Liver (tissue), 3 donors: Measurements from ENCODE around the gene ZFP36.

ENCODE experiments used
- HNF4G ChIP-seq: IDR thresholded peaks from 2 replicates; pipeline ENCODE4 v1.6.1; 2016; ENCODE audit warnings: antibody characterized with exemption
- JUND ChIP-seq, 2 donors: IDR thresholded peaks; 2 replicates each; pipeline ENCODE4 v1.6.1; 2016; ENCODE audit warnings: antibody characterized with exemption in 2 of 2
- TF ChIP-seq, protein P1 (sequence below): fragments of 150-350 bp; IDR thresholded peaks from 2 replicates; pipeline ENCODE4 v1.5.1; 2017; ENCODE audit warnings: improper control_type of control experiment, low read depth, low read length; ENCODE audit not compliant: missing input control
- donor health status: healthy.
- donor health status: healthy.

DNA sequence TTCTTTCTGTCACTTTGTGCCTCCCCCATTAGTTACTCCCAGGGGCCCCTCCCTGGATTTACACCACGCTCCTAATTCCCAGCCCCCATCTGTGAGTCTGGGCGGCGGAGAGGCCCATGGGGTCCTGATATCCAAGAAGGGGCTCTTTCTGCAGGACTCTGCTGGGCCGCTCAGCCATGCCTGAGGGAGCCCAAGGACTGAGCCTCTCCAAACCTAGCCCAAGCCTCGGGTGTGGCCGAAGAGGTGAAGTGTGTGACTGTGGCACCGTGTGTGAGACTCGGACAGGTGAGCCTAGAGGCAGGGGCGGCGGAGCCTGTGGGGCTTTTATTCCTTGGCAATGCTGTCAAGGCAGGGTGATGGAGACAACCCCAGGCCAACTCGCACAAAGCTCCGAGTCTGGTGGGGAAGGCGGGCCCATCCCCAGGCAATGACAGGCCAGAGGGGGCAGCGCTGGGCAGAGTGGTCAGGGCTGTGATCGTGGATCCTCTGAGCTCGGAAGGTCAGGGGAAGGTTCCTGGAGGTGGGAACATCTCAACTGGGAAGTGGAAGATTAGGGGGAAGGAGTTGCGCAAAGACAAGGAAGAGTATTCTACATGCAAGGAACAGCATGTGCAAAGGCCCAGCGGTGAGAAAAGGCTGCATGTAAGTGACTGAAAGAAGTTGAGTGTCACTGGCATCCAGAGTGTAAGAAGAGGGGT, 7.4 kb downstream of the ZFP36 start:
- TF ChIP-seq JUND (IDR thresholded peaks at IDR 0.05) = no peak
- TF ChIP-seq, protein P1, sequence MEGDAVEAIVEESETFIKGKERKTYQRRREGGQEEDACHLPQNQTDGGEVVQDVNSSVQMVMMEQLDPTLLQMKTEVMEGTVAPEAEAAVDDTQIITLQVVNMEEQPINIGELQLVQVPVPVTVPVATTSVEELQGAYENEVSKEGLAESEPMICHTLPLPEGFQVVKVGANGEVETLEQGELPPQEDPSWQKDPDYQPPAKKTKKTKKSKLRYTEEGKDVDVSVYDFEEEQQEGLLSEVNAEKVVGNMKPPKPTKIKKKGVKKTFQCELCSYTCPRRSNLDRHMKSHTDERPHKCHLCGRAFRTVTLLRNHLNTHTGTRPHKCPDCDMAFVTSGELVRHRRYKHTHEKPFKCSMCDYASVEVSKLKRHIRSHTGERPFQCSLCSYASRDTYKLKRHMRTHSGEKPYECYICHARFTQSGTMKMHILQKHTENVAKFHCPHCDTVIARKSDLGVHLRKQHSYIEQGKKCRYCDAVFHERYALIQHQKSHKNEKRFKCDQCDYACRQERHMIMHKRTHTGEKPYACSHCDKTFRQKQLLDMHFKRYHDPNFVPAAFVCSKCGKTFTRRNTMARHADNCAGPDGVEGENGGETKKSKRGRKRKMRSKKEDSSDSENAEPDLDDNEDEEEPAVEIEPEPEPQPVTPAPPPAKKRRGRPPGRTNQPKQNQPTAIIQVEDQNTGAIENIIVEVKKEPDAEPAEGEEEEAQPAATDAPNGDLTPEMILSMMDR = no peak
- TF ChIP-seq HNF4G = no peak
